Cerebellar cortex (tissue), 1 donor: ENCODE results near the gene ARMC6.
A peak's percentile ranks its signal among the peaks of the same experiment; 100 is the strongest.

Source experiments
- DNase-seq: peaks from one replicate; pipeline ENCODE4 v3.0.0-alpha.2; 2015; ENCODE audit warnings: low spot score

Gene ARMC6

DNA sequence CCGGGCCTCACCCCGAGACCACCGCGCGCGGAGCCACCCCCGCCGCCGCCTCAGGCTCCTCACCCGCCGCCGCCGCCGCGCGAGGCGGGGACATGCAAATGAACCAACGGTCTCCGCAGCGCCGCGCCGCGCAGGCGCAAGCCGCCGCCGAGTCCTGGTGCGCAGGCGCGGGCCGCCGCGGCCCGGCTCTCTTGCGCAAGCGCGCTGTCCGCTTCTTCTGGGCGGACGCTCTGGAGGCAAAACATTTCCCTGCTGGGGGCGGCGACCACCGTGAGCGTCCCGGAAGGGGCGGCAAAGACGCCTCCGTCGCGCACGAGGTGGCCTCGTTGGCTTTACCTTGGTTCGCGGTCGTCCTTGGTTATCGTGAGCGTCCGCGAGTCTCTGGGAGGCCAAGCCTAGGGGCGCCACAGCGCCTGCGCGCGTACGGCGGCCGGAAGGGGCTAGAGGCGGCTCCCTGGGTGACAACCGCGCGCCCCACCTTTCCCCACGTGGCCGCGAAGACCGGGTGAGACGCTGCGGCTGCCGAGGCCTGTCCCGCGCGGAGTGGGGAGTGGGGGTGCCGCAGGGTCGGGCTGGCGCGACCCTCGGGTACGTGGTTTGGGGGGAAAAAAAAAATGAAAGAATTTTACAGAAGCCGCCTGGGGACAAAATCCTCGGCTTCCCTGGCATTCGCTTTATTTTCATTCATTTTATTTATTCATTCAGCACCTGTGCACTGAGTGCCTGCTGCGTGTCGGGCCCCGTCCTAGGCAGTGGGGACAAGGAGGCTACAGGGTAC lies at the start of gene ARMC6, which contains the start of gene SUGP2:
ARMC6 (plus strand) TSS at position 178 of the 778 bp plus-strand sequence. CDS start 607 bp downstream, outside the sequence.
SUGP2 (minus strand) TSS at position 92 of the 778 bp plus-strand sequence. CDS start 2,446 bp downstream, outside the sequence.
- peak; percentile 80 for DNase-seq

DNA sequence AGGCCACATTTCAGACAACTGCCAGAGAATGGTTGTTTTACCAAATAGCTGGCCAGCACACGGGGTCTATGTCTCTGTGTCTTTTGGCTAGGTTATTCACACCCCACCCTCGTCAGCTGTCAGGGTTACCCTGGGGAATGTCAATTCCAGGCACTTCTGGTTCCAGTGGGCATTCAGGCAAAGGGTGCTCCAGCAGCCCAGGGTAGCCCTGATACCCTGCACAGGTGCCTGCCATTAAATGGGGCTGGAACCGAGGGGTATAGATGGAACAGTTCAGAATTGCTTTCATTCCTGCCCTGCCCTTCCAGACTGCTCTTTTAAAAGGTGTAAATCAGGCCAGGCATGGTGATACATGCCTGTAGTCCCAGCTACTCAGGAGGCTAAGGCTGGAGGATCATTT lies 49.2 kb upstream of the ARMC6 start:
- no peak for DNase-seq

DNA sequence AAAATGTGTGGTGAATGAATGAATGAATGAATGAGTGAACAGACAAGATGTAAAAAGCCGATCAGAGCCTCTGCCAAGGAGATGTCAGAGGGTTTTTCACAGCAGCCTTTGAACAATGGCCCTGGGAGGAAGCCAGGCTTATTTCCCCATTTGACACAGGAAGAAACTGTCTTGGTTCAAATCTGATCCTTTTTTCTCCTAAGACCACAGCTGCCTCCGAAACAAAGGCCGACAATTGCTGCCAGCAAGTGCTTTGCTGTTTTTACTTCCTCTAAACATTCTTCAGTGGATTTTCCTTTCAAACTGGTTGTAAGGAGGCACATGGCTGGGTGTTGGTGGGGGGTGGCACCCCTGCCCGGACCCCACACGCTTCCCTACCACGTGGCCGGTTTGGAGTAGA lies 48.1 kb upstream of the ARMC6 start:
- DNase-seq: no peak

DNA sequence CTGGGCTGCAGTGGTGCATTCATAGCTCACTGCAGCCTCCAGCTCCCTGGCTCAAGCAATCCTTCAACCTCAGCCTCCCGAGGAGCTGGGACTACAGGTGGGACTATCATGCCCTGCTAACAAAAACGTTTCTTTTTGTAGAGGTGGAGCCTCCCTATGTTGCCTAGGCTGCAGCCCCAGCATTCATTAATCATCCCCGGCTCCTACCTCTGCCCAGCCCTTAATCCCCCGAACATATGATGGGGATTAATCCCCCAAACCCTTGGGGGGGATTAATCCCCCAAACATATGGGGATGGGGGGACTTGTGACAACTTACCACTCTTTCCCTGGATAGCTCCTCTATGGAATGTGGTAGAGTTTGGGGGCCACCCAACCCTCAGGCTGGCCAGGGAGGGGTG lies 45.9 kb upstream of the ARMC6 start:
- no peak for DNase-seq

DNA sequence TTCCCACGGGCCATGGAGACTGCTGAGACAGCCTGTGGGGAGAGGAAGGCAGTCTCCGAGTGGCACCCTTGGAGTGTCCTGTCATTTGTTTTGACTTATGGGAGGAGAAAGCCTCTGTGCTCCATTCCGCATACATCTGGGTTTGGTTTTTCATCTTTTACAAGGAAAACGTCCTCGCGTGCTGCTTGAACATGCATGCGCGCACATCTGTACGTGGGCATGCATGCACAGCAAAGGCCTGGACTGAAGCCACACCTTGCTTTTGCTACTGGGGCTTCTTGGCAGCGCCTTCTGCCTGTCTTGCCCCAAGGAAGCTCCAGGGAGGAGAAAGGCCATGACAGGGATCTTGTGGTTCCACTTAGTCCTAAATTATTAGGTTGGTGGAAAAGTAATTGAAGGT lies 44.1 kb upstream of the ARMC6 start:
- DNase-seq: no peak

DNA sequence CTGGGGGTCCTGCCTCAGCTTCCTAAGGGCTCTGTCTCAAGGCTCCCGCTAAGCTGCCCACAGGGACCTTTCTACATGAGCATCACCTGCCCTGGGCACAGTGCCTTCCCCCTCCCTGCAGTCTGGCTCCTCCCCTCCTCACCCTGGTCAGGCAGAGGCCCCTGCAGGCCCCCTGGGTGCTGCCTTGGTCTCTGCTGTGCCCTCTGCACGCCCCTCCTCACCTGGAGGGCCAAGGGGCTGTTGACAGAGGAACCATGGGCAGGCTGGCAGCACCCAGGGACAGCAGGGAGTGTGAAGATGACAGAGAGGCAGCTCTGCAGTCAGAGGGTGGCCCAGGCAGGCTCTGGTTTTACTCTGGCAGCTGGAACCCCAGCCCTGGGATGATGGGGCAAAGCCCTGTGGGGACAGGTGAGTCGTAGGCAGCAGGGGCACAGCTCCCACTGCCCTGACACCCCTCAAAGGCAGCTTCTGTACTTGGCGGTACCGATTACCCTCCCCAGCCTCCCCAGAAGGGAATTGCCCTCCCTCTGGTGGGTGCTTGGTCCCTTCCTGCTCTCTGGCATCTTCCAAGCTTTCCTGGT lies 43.2 kb upstream of the ARMC6 start:
- no peak for DNase-seq

DNA sequence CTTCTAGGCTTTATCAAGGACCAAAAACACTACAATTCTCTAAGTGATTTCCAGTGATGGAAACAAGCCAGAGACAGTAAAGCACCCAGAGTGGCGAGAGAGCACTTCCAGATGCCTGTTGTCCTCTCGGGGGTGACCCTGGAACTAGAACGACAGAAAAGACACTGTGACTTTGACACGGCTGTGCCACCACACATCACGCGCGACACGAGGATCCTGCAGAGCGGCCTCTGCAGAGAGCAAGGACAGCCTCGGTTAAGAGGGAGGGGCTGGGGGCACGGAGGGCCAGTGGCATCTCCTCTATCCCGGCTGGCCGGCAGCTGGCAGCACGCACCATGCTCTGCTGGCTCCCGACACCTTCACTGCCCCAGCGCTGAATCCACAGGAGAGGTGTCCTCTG lies 42.4 kb upstream of the ARMC6 start:
- DNase-seq: no peak

DNA sequence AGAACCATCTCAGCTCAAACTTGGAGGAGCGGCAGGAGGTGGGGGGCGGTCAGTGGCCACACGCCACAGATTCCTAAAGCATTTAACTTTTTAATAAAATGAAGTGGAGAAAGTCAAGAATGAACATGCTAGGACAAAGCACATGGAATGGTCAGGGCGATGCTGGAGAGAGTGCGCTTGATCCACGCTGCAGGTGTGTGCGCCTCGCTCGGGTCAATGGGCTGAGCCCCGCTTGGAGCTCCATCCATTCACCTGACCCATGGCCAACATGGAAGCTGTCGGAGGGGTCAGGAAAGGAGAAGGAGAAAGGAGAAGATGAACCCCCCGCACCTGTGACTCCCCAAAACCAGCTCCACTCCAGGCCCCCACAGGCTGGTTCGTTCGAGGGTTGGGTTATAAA lies 41.9 kb upstream of the ARMC6 start:
- DNase-seq: no peak

DNA sequence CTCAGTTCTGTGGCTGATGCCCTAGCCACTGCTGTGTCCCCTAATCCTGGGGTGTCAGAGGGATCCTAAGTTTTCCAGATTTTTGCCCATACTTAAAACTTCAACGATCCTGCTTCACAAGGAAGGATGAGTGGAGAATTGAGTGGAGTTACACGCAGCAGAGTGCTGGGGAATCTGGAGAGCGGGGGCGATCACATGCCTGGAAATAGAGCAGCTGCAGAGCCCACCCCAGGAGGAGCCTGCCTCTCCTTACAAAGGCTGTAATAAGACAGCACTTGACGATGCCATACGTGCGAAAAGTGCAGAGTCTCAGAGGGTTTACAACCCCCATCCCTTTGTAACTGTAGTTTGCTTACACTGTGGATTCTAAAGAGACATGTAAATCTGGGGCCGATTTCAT lies 40.7 kb upstream of the ARMC6 start:
- no peak for DNase-seq

DNA sequence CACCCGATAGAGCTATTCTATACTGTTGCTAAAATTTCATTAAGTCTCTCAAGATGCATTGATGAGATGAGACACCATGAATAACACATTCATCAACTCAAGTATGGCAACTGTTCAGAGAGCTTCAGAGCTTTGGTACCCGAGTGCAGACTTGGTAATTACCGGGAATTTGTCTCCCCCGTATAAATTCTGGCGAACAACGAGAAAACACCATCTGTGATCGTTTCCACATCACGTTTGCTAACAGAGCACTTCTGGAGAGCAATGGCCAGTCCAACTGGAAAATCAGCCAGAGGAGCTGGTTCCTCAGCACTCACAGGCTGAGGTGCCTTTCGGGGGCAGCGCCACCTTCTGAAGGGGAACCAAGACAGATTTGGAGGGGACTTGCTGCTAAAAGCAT lies 40.3 kb upstream of the ARMC6 start:
- no peak for DNase-seq

DNA sequence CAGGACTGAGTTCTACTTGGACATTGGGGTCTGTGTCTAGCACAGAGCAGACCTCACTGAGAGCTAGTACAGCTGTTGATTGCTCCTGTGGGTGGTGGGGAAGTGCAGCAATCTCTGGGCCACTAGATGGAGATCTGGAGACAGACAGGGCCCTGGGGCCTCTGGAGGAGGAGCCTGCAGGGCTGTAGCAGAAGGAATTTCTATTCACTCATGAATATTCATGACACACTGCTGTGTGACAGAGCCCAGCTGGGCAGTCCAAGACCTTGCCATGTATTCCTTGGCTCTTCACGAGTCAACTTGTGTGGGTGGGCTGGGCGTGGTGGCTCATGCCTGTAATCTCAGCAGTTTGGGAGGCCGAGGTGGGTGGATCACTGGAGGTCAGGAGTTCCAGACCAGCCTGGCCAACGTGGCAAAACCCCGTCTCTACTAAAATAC lies 37.6 kb upstream of the ARMC6 start:
- DNase-seq: peak; percentile 62

DNA sequence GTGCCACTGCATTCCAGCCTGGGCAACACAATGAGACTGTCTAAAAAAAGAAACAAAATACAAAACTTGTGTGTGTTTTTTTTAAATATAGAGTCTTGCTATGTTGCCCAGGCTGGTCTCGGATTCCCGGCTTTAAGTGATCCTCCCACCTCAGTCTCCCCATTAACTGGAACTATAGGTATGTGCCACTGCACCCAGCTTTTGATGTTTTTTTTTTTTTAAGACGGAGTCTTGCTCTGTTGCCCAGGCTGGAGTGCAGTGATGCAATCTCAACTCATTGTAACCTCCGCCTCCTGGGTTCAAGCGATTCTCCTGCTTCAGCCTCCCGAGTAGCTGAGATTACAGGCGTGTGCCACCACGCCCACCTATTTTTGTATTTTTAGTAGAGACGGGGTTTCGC lies 37.1 kb upstream of the ARMC6 start:
- DNase-seq: no peak

DNA sequence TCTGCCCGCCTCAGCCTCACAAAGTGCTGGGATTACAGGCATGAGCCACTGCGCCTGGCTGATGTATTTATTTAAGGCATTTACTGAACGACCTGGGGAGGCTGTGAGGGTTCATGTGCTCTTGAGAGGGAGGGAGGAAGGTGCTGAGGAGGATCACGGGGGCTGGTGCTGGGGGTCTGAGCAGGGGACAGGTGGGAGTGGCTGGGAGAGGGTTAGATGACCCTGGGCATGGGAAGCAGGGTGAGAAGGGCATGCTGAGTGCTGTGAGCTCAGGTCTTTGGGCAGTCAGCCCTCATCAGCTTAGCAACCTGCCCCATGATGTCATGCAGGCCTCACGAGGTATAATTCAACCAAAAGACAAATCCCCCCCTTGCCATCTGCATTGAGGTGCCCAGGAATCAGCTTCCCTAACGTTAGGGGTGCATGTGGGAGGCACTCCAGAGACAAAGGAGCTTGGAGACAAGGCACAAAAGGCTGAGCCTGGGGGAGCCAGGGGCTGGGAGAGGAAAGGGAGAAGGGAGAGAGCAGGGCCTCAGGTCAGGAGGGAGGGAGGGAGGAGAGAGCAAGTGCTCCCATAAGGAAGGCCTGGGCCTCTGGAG lies 36.5 kb upstream of the ARMC6 start:
- DNase-seq: no peak

DNA sequence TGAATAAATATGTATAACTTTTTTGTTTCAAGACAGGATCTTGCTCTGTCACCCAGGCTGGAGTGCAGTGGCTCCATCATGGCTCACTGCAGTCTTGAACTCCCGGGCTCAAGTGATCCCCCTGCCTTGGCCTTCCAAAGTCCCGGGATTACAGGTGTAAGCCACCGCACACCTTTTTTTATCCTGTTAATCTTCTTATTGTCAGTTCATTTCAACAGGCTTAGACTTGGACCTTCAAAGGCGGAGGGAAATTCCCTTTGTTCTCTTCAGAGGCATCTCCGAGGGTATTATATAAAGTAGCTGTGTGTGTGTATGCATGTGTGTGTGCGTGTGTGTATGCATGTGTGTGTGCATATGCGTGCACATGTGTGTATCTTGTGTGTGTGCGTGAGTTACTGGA lies 35.1 kb upstream of the ARMC6 start:
- DNase-seq: no peak

DNA sequence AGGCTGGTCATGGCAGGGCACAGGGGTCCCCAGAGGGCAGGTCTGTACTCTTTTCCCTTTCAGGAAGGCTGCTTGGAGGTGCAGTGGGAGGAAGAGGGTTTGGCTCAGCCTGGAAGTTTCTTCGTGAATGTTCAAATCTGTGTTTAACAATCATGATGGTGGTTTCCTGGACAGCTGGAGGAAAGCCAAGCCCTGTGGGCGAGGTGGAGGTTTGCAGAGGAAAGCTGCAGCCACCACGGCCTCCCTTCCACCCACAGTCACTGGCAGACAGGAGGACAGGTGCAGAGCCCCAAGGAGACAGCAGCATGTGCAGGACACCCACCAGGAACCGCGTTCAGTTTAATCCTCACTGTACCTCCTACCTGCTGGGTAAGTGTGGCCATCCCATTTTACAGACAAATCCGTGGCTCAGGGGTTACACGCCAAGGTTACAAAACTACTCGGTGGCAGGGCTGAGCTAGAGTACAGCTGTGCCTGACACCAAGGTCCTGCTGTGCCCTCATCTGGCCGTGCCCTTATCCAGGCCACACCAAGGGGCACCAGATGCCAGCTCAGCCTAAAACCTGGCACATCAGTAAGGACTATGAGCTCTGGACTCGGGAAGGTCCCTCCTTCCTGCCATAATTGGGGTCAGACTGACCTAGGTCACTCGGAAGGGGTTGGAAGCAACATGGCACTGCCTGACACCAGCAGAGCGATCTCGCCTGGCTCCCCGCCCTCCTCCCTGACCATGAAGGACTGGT lies 34.2 kb upstream of the ARMC6 start:
- no peak for DNase-seq

DNA sequence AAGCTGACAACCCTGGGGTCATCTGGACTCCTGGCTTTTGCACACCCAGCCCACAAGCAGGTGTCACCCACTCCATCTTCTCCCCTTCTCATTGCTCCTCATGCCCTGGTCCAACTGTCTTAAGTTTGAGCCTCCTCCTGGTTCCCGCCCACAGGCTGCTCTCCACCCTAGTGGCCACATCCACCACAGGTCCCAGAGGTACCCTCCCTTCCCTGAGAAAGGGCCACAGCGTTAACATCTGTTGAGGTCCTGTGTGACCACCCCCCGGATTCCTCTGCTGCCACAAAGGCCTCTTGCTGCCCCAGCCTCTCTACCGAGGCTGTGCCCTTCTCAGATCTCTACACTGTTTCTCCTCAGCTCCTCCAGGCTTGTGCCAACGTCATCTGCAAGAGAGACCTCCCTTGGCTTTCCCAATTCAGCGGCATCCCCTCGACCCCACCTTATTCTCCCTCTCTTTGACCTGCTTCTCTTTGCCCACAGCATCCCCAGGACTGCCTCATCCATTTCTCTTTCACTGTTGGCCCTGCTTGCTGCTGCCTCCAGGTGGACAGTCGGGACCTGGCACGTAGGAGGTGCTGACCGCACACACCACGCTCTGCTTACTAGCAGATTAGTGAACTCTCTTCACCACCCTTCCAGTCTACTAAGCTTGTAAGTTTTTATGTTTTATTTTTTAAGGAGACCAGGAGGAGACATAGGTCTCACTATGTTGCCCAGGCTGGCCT lies 33.3 kb upstream of the ARMC6 start:
- DNase-seq: peak; percentile 50

DNA sequence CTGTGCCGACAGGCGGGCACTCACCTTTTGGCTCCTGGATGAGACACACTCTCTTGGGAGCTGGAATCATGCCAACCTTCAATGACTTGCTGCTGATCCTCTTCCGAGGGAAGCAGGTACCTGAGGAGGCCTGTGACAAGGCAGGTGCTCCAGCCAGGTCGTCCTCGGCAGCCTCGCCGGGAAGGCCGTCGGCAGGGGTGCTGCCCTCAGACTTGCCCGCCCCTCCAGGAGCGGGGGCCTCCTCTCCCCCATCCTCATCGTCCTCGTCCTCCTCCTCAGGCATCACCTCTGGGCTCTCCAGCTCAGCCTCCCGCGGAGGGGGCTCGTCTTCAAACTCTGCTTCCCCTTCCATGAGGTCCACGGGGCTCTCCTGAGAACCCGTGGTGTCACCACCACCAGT lies 29.3 kb upstream of the ARMC6 start:
- peak; percentile 28 for DNase-seq

DNA sequence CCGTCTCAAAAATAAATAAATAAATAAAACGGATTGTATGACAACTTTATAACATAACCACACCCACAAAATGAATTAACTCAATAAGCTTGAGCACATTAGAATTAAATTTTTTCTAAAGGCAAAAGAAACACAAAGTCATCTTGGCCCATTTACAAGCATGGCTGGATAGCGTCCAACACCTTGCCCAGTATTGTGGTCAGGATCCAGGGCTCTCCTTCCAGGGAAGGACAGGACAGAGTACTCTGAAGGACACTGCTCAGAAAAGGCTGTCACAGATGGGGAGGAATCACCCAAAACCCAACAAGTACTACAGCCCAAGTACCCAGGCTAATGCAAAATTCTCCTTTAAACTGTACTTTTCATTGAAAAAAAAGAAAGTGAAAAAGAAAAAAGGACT lies 27.2 kb upstream of the ARMC6 start:
- no peak for DNase-seq

DNA sequence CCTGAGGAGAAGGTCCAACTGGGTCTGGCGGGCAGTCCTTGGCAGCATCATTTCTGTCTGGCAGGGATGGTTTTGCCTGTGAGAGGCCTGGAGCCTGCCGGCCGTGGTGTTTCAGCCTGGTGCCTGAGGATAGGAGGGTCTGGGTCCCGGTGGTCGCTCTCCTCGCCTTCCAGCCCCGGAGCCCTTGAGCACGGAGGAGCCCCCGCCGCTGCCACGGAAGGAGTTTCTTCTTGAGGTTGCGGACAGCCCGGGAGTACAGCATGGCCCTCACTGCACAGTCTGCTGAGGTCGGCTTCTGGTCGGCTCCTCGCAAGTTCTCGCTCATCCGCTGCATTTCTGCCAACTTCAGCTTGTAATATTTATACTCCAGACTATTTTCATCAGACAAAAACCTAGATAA lies 23.5 kb upstream of the ARMC6 start:
- DNase-seq: no peak

DNA sequence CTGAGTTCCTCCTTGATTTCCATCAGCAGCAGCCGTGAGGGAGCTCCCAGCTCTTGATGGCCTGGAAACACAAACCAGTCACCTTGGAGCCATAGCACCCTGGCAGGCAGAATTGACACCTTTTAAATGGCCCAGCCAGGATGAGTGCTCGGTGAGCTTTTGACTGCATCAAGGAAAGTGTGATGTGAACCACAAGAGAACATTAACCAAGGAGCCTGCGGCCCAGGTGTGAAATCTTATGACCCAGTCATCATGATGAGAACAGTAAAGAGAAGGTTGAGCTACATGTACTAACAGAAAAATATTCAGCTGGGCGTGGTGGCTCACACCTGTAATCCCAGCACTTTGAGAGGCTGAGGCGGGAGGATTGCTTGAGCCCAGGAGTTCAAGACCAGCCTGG lies 22.9 kb upstream of the ARMC6 start:
- no peak for DNase-seq

DNA sequence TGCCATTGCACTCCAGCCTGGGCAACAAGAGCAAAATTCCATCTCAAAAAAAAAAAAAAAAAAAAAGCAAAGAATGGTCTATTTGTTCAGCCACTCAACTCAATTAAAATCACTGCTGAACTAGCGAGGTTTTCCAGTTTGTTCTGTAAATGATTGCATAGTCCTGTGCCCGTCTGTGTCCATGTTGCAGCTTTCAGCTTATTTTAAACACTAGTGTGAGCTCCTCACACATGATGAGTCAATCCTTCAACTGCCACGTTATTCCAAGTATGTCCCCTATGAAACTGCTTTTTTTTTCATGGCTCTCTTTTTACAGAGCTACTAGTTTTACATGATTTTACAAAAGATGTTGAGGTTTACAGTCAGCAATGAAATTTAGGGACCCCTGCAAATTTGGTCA lies 12.3 kb upstream of the ARMC6 start:
- no peak for DNase-seq

DNA sequence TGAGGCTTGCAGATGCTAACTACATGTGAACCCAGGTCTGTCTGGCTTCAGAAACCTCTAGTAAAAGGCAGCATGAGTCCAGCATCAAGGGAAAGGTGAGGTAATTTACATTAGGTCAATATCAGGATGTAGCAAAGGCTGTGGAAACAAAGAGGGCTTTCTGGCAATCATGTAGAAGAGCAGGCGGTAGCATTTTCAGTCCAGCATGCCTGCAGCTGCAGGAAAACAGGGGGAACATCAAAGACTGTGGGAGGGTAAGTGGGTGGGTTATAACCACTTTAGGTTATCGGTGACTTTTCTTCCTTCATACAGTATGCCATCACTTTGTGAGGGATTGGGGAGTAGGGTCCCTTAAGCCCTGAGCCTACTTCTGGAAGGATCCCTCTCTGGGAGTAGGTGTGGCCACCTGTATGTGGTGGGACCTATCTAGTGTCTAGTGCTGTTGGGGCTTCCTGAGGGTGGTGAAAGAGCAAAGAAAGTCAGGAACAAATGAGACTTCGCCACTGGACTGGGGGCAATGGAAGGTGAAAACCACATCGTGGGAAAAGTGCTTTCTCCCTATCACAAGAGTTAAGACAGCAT lies 10.9 kb upstream of the ARMC6 start:
- no peak for DNase-seq
